B cell (primary cell): ENCODE measurements around the gene LZIC.

Source experiments
- EZH2 ChIP-seq: IDR thresholded peaks from 2 replicates; pipeline ENCODE4 v1.6.1; 2012; ENCODE audit warnings: borderline replicate concordance, low read depth, mild to moderate bottlenecking, moderate library complexity, low read length; ENCODE audit not compliant: insufficient read depth, poor library complexity, severe bottlenecking
- TF ChIP-seq, protein P1 (sequence below): fragments of 200-600 bp; IDR thresholded peaks from one replicate; pipeline ENCODE4 v1.8.0; 2022; ENCODE audit warnings: antibody characterized with exemption, mild to moderate bottlenecking

DNA sequence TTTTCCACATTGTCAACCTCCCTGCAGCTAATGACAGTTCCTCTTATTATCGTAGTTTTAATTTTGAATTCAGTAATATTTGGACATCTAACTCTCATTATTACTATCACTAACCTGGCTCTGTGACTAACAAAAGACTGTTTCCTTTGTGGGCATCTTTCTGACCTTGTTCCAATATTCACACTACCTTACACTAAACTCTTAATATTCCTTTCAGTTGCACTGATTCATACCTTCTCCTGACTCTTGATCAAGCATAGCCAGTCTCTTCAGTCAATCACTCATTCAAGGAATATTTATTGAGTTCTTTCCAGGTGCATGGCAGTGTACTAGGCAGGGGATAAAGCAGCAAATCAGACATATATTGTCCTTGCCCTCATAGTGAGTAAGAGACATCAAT is 25.3 kb downstream of the LZIC start:
- TF ChIP-seq, protein P1, sequence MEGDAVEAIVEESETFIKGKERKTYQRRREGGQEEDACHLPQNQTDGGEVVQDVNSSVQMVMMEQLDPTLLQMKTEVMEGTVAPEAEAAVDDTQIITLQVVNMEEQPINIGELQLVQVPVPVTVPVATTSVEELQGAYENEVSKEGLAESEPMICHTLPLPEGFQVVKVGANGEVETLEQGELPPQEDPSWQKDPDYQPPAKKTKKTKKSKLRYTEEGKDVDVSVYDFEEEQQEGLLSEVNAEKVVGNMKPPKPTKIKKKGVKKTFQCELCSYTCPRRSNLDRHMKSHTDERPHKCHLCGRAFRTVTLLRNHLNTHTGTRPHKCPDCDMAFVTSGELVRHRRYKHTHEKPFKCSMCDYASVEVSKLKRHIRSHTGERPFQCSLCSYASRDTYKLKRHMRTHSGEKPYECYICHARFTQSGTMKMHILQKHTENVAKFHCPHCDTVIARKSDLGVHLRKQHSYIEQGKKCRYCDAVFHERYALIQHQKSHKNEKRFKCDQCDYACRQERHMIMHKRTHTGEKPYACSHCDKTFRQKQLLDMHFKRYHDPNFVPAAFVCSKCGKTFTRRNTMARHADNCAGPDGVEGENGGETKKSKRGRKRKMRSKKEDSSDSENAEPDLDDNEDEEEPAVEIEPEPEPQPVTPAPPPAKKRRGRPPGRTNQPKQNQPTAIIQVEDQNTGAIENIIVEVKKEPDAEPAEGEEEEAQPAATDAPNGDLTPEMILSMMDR: no peak
- no peak for TF ChIP-seq EZH2
